HG03439 (cell line): ENCODE data around the gene PALM2AKAP2.

ENCODE experiments used
- ATAC-seq: cut with Tn5 transposase; IDR thresholded peaks from one replicate; pipeline ENCODE4 v1.9.1; 2021; ENCODE audit warnings: mild to moderate bottlenecking, moderate library complexity; ENCODE audit not compliant: unreplicated experiment

The PALM2AKAP2 gene

GRCh38 chr9:109771796-109772531 lies 8.0 kb upstream of the PALM2AKAP2 start:
- no peak for ATAC-seq

- ATAC-seq: no peak
These were observed 4.5 kb upstream of the PALM2AKAP2 start for GRCh38 chr9:109775516-109775915.

- ATAC-seq: no peak
These were observed 3.6 kb upstream of the PALM2AKAP2 start for GRCh38 chr9:109776391-109776790.

GRCh38 chr9:109780453-109781033 lies 545 bp downstream of the PALM2AKAP2 start:
- no peak for ATAC-seq

GRCh38 chr9:109781086-109781485 lies 1.1 kb downstream of the PALM2AKAP2 start:
- ATAC-seq: no peak

GRCh38 chr9:109781541-109782197 lies 1.7 kb downstream of the PALM2AKAP2 start:
- ATAC-seq: no peak

- ATAC-seq: no peak
These were observed 7.7 kb downstream of the PALM2AKAP2 start for GRCh38 chr9:109787735-109788134.

- no peak for ATAC-seq
These were observed 9.6 kb downstream of the PALM2AKAP2 start for GRCh38 chr9:109789556-109789955.

GRCh38 chr9:109789971-109790370 lies 10.0 kb downstream of the PALM2AKAP2 start:
- ATAC-seq: no peak

GRCh38 chr9:109791003-109791677 lies 11.1 kb downstream of the PALM2AKAP2 start:
- ATAC-seq: no peak

- no peak for ATAC-seq
These were observed 11.7 kb downstream of the PALM2AKAP2 start for GRCh38 chr9:109791747-109792146.

GRCh38 chr9:109792951-109793546 lies 13.1 kb downstream of the PALM2AKAP2 start:
- ATAC-seq: no peak

- no peak for ATAC-seq
These were observed 13.9 kb downstream of the PALM2AKAP2 start for GRCh38 chr9:109793921-109794320.

- ATAC-seq: no peak
These were observed 14.5 kb downstream of the PALM2AKAP2 start for GRCh38 chr9:109794361-109795012.

GRCh38 chr9:109795613-109796012 lies 15.6 kb downstream of the PALM2AKAP2 start:
- no peak for ATAC-seq

GRCh38 chr9:109796078-109796477 lies 16.1 kb downstream of the PALM2AKAP2 start:
- ATAC-seq: no peak

GRCh38 chr9:109797006-109797405 lies 17.0 kb downstream of the PALM2AKAP2 start:
- no peak for ATAC-seq

- ATAC-seq: no peak
These were observed 17.5 kb downstream of the PALM2AKAP2 start for GRCh38 chr9:109797509-109797908.

GRCh38 chr9:109799141-109799540 lies 19.1 kb downstream of the PALM2AKAP2 start:
- no peak for ATAC-seq

GRCh38 chr9:109799792-109800191 lies 19.8 kb downstream of the PALM2AKAP2 start:
- ATAC-seq: no peak

GRCh38 chr9:109801484-109801883 lies 21.5 kb downstream of the PALM2AKAP2 start:
- no peak for ATAC-seq
